Right atrium auricular region (tissue), 2 donors: ENCODE measurements around the gene NVL. TPM values are rescaled to one million over a fixed set of nuclear protein-coding genes. Genes with fewer than 3 reads are reported as not detected.
"Not testable (repeated sequence)": the region's sequence is repeated elsewhere in the genome, so short reads cannot be mapped to it uniquely, and the experiment has no call there.

ENCODE experiments used
- DNase-seq: peaks from one replicate; pipeline ENCODE4 v3.0.0-alpha.2; 2019; ENCODE audit warnings: low spot score
- H3K27ac ChIP-seq, 2 donors: fragments of 200-600 bp; sonication (generic); 1 replicate in 1 of 2; 2 replicates in 1 of 2; pipeline ENCODE4 v1.5.1; 2016 to 2019
- H3K27me3 ChIP-seq, 2 donors: fragments of 200-600 bp; sonication (generic); one replicate each; pipeline versions ENCODE4 v1.5.1 to v1.6.0; 2017 to 2019
- H3K36me3 ChIP-seq: fragments of 200-600 bp; sonication (generic); one replicate; pipeline ENCODE4 v1.5.1; 2016
- H3K4me1 ChIP-seq, 2 donors: fragments of 200-600 bp; sonication (generic); one replicate each; pipeline versions ENCODE4 v1.5.1 to v1.6.0; 2017 to 2019
- H3K4me3 ChIP-seq, 2 donors: fragments of 200-600 bp; sonication (generic); 1 replicate in 1 of 2; 2 replicates in 1 of 2; pipeline ENCODE4 v1.5.1; 2017 to 2019; ENCODE audit warnings: mild to moderate bottlenecking in 1 of 2, moderate library complexity in 1 of 2
- H3K9me3 ChIP-seq, 2 donors: fragments of 200-600 bp; sonication (generic); one replicate each; pipeline ENCODE4 v1.5.1; 2019
- CTCF ChIP-seq, 2 donors: fragments of 200-600 bp; sonication (generic); IDR thresholded peaks; one replicate each; pipeline ENCODE4 v1.5.1; 2019; ENCODE audit warnings: antibody characterized with exemption in 2 of 2
- total RNA-seq, 2 donors: library from RNA; depleted of rRNA; stranded (reverse); fragments of >200 nt; gene quantifications; one replicate each; pipeline ENCODE4 v1.1.0, GENCODE V29; 2016

NVL gene
- total RNA-seq, 2 donors from 2014 or later: 7.5 to 8.3 TPM

- H3K9me3 ChIP-seq: no peaks in the 10 kb centered on the region
- H3K4me1 ChIP-seq: peaks cover 0 to 12% of the 10 kb centered on the region in 2 donors
- no peak overlapping the region for H3K27ac ChIP-seq
- H3K36me3 ChIP-seq: no peaks in the 10 kb centered on the region
- no peak for TF ChIP-seq CTCF (IDR thresholded peaks at IDR 0.05)
- H3K27me3 ChIP-seq: no peaks in the 10 kb centered on the region
- H3K4me3 ChIP-seq: no peak overlapping the region
- no peak for DNase-seq
These were observed 24.3 kb upstream of the NVL start for GRCh38 chr1:224353975-224354925.

- H3K27me3 ChIP-seq, DNase-seq, H3K36me3 ChIP-seq, H3K27ac ChIP-seq, H3K4me1 ChIP-seq, H3K9me3 ChIP-seq, H3K4me3 ChIP-seq: not testable (repeated sequence)
These were observed 22.6 kb upstream of the NVL start for GRCh38 chr1:224352436-224353085.

- H3K4me1 ChIP-seq, DNase-seq, H3K36me3 ChIP-seq, H3K27ac ChIP-seq, H3K27me3 ChIP-seq, H3K9me3 ChIP-seq, H3K4me3 ChIP-seq: not testable (repeated sequence)
These were observed 19.7 kb upstream of the NVL start for GRCh38 chr1:224349716-224350115.

GRCh38 chr1:224348137-224348536 is 18.2 kb upstream of the NVL start:
- Histone ChIP-seq H3K4me1 (no peaks in the 10 kb centered on the region), H3K9me3 (peaks cover 0 to 14% of the 10 kb centered on the region in 2 donors), H3K36me3 (no peaks in the 10 kb centered on the region), H3K4me3 (no peak overlapping the region), H3K27me3 (no peaks in the 10 kb centered on the region), H3K27ac (no peak overlapping the region)
- no peak for TF ChIP-seq CTCF (IDR thresholded peaks at IDR 0.05)
- DNase-seq: no peak

GRCh38 chr1:224343679-224344078 is 13.7 kb upstream of the NVL start:
- no peak overlapping the region for H3K27ac ChIP-seq
- H3K36me3 ChIP-seq: no peaks in the 10 kb centered on the region
- peaks cover 0 to 4% of the 10 kb centered on the region in 2 donors for H3K4me1 ChIP-seq
- peaks cover 0 to 14% of the 10 kb centered on the region in 2 donors for H3K9me3 ChIP-seq
- no peak for TF ChIP-seq CTCF (IDR thresholded peaks at IDR 0.05)
- no peak overlapping the region for H3K4me3 ChIP-seq
- H3K27me3 ChIP-seq: no peaks in the 10 kb centered on the region
- DNase-seq: no peak

- Histone ChIP-seq H3K4me3 (peak overlapping the region; percentile 29 to 52), H3K9me3 (peaks cover 0 to 14% of the 10 kb centered on the region in 2 donors)
- not testable (repeated sequence) for DNase-seq, H3K27me3 ChIP-seq, H3K27ac ChIP-seq, H3K4me1 ChIP-seq, H3K36me3 ChIP-seq
These were observed 10.7 kb upstream of the NVL start for GRCh38 chr1:224340453-224341384.
